Activated CD4-positive, alpha-beta memory T cell treated with anti-CD3 and anti-CD28 coated beads for 36 hours (primary cell): ENCODE measurements around the gene ATP1A2. TPM values are rescaled to one million over a fixed set of nuclear protein-coding genes. Genes with fewer than 3 reads are reported as not detected.
"Not testable (repeated sequence)": the region's sequence is repeated elsewhere in the genome, so short reads cannot be mapped to it uniquely, and the experiment has no call there.

ENCODE experiments used
- CTCF ChIA-PET: fragments of 350-600 bp; sonication (Branson Sonifier 250); formaldehyde crosslinking; loops from one replicate; lab custom pipeline; 2021; ENCODE audit warnings: antibody characterized with exemption, inconsistent platforms; lab: Charles Lee
- POLR2A ChIA-PET: fragments of 350-600 bp; sonication (Branson Sonifier 250); formaldehyde crosslinking; loops from one replicate; lab custom pipeline; 2021; ENCODE audit warnings: antibody characterized with exemption; lab: Charles Lee
- DNase-seq: peaks from one replicate; pipeline ENCODE4 v3.0.0-alpha.2; 2020
- H3K27ac Mint-ChIP-seq: one replicate; pipeline ENCODE4 v1.8.0; 2021; ENCODE audit warnings: mixed read lengths
- H3K27me3 Mint-ChIP-seq: one replicate; pipeline ENCODE4 v1.8.0; 2021; ENCODE audit warnings: mixed read lengths
- H3K36me3 Mint-ChIP-seq: one replicate; pipeline ENCODE4 v1.8.0; 2021; ENCODE audit warnings: mixed read lengths
- H3K4me1 Mint-ChIP-seq: one replicate; pipeline ENCODE4 v1.8.0; 2021; ENCODE audit warnings: low read depth, mixed read lengths
- H3K4me3 Mint-ChIP-seq: one replicate; pipeline ENCODE4 v1.8.0; 2021; ENCODE audit warnings: mild to moderate bottlenecking, mixed read lengths
- H3K9me3 Mint-ChIP-seq: one replicate; pipeline ENCODE4 v1.8.0; 2021; ENCODE audit warnings: mixed read lengths
- intact Hi-C: fragments of 100-400 bp; cut with micrococcal nuclease; formaldehyde crosslinking; loops from one replicate; pipeline ENCODE4 v1.15.1; 2023
- total RNA-seq, 2 experiments: library from RNA; stranded (reverse); gene quantifications; one replicate each; pipeline ENCODE4 v1.2.3, GENCODE V29; 2021

Gene ATP1A2
- total RNA-seq, 2 experiments from 2014 or later = not detected

- no peaks in the 10 kb centered on the region for H3K36me3 Mint-ChIP-seq
- CTCF ChIA-PET = interaction anchor here (1.4 to 7.2 kb wide), 7 partner anchors 17 to 272 kb away, joined by 3 to 77 read pairs (median 8); no protein-coding TSS in a partner anchor
- no peaks in the 10 kb centered on the region for H3K27me3 Mint-ChIP-seq
- DNase-seq = no peak
- no peak overlapping the region for H3K27ac Mint-ChIP-seq
- intact Hi-C loops = no loop called here
- POLR2A ChIA-PET = no interaction called here
- no peaks in the 10 kb centered on the region for H3K9me3 Mint-ChIP-seq
- H3K4me3 Mint-ChIP-seq = no peak overlapping the region
- peaks cover 11% of the 10 kb centered on the region for H3K4me1 Mint-ChIP-seq
Measured at GRCh38 chr1:160104486-160104885, 11.1 kb upstream of the ATP1A2 start.

GRCh38 chr1:160105155-160105554 is 10.4 kb upstream of the ATP1A2 start:
- peaks cover 9% of the 10 kb centered on the region for H3K4me1 Mint-ChIP-seq
- ChIA-PET CTCF (interaction anchor here (0.9 to 7.2 kb wide), 9 partner anchors 18 to 271 kb away, joined by 3 to 70 read pairs (median 5); partner anchors contain the start of gene KCNJ9), POLR2A (no interaction called here)
- no peaks in the 10 kb centered on the region for H3K27me3 Mint-ChIP-seq
- no peak overlapping the region for H3K27ac Mint-ChIP-seq
- intact Hi-C loops = no loop called here
- no peaks in the 10 kb centered on the region for H3K36me3 Mint-ChIP-seq
- H3K4me3 Mint-ChIP-seq = no peak overlapping the region
- no peaks in the 10 kb centered on the region for H3K9me3 Mint-ChIP-seq
- DNase-seq = no peak

- Mint-ChIP-seq H3K4me3 (no peak overlapping the region), H3K27me3 (peaks cover under 1% of the 10 kb centered on the region), H3K9me3 (no peaks in the 10 kb centered on the region), H3K4me1 (no peaks in the 10 kb centered on the region), H3K36me3 (no peaks in the 10 kb centered on the region), H3K27ac (no peak overlapping the region)
- intact Hi-C loops = no loop called here
- DNase-seq = no peak
- CTCF ChIA-PET = interaction anchor here (1.4 to 2.5 kb wide), 4 partner anchors 60 to 269 kb away, joined by 3 to 18 read pairs (median 10); no protein-coding TSS in a partner anchor
- POLR2A ChIA-PET = no interaction called here
Measured at GRCh38 chr1:160107512-160107911, 8.0 kb upstream of the ATP1A2 start.

GRCh38 chr1:160108888-160109662 is 6.5 kb upstream of the ATP1A2 start:
- DNase-seq = peak; percentile 47
- CTCF ChIA-PET = interaction anchor here (0.6 to 2.5 kb wide), 10 partner anchors 8 to 267 kb away, joined by 3 to 18 read pairs (median 4); partner anchors contain the start of gene IGSF8
- POLR2A ChIA-PET = no interaction called here
- Mint-ChIP-seq H3K4me3 (no peak overlapping the region), H3K27me3 (peaks cover 3% of the 10 kb centered on the region), H3K36me3 (no peaks in the 10 kb centered on the region), H3K27ac (no peak overlapping the region), H3K9me3 (no peaks in the 10 kb centered on the region), H3K4me1 (no peaks in the 10 kb centered on the region)
- intact Hi-C loops = loop anchor here (1.0 kb wide), 1 partner anchor 8 kb away; no protein-coding TSS in a partner anchor

DNA sequence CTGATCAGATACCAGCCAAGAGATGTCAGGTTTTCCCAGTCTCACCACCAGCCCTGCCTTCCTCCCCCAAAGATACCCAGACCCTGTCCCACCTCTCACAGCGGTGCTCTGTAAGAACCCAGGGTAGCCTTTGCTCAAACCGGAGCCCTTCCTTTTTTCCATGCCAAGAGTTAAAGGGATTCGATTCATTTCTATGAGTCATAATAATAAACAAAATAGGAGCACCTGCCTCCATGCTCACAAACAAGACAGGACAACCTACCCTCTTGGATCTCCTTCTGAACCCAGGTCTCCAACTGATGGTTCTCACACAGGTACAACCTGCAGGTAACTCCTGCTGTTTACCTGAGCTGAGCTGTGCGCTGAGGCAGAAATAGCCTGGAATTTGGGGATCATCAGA is 5.9 kb upstream of the ATP1A2 start:
- CTCF ChIA-PET = interaction anchor here (1.0 to 2.1 kb wide), 6 partner anchors 9 to 267 kb away, joined by 3 to 7 read pairs (median 4); partner anchors contain the start of gene IGSF8
- POLR2A ChIA-PET = no interaction called here
- H3K9me3 Mint-ChIP-seq = no peaks in the 10 kb centered on the region
- intact Hi-C loops = loop anchor here (1.0 kb wide), 1 partner anchor 8 kb away; no protein-coding TSS in a partner anchor
- no peak overlapping the region for H3K27ac Mint-ChIP-seq
- no peak overlapping the region for H3K4me3 Mint-ChIP-seq
- no peaks in the 10 kb centered on the region for H3K36me3 Mint-ChIP-seq
- no peak for DNase-seq
- no peaks in the 10 kb centered on the region for H3K4me1 Mint-ChIP-seq
- peaks cover 3% of the 10 kb centered on the region for H3K27me3 Mint-ChIP-seq

- H3K9me3 Mint-ChIP-seq, POLR2A ChIA-PET, H3K4me3 Mint-ChIP-seq, DNase-seq, H3K36me3 Mint-ChIP-seq, H3K27ac Mint-ChIP-seq, H3K4me1 Mint-ChIP-seq, intact Hi-C loops: not testable (repeated sequence)
- H3K27me3 Mint-ChIP-seq = peaks cover 11% of the 10 kb centered on the region
- CTCF ChIA-PET = interaction anchor here (2.1 kb wide), 1 partner anchor 11 kb away, joined by 7 read pairs; no protein-coding TSS in a partner anchor
Measured at GRCh38 chr1:160111462-160111861, 4.1 kb upstream of the ATP1A2 start.

- no peak for DNase-seq
- no peak overlapping the region for H3K4me3 Mint-ChIP-seq
- H3K4me1 Mint-ChIP-seq = no peaks in the 10 kb centered on the region
- ChIA-PET CTCF (interaction anchor here (0.9 to 1.5 kb wide), 2 partner anchors 9 to 265 kb away, joined by 3 read pairs; no protein-coding TSS in a partner anchor), POLR2A (no interaction called here)
- intact Hi-C loops = no loop called here
- H3K9me3 Mint-ChIP-seq = no peaks in the 10 kb centered on the region
- peaks cover 16% of the 10 kb centered on the region for H3K27me3 Mint-ChIP-seq
- H3K27ac Mint-ChIP-seq = no peak overlapping the region
- no peaks in the 10 kb centered on the region for H3K36me3 Mint-ChIP-seq
Measured at GRCh38 chr1:160112357-160112756, 3.2 kb upstream of the ATP1A2 start.

GRCh38 chr1:160113407-160113806 is 2.2 kb upstream of the ATP1A2 start:
- Mint-ChIP-seq H3K36me3 (no peaks in the 10 kb centered on the region), H3K27me3 (peaks cover 16% of the 10 kb centered on the region), H3K4me3 (no peak overlapping the region), H3K4me1 (no peaks in the 10 kb centered on the region), H3K9me3 (no peaks in the 10 kb centered on the region), H3K27ac (no peak overlapping the region)
- intact Hi-C loops = no loop called here
- DNase-seq = no peak
- CTCF ChIA-PET = interaction anchor here (1.5 kb wide), 1 partner anchor 264 kb away, joined by 3 read pairs; no protein-coding TSS in a partner anchor
- POLR2A ChIA-PET = no interaction called here

DNA sequence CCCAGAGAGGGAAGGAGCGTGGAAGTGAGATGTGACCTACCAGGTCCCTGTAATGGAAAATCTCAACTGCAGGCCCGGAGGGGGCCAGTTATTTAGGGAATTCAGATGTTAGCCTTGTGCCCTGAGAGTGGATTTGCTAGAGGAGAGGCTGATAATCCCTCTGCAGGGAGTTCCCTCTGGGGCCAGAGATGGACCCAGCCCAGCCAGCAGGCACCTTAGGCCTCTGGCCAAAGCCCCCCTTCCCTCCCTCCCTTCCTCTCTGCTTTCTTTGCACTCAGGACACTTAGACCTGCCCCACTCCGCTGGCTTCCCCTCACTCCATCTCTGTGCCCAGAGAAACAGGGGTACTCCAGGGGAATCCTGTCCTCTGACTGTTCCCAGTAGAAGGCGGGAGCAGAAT is 1.5 kb upstream of the ATP1A2 start:
- Mint-ChIP-seq H3K9me3 (no peaks in the 10 kb centered on the region), H3K27me3 (peaks cover 16% of the 10 kb centered on the region), H3K36me3 (no peaks in the 10 kb centered on the region), H3K27ac (no peak overlapping the region), H3K4me1 (no peaks in the 10 kb centered on the region), H3K4me3 (no peak overlapping the region)
- ChIA-PET POLR2A (no interaction called here), CTCF (no interaction called here)
- intact Hi-C loops = no loop called here
- no peak for DNase-seq

GRCh38 chr1:160116283-160117147 is 956 bp downstream of the ATP1A2 start:
- Mint-ChIP-seq H3K27ac (no peak overlapping the region), H3K4me1 (no peaks in the 10 kb centered on the region), H3K9me3 (no peaks in the 10 kb centered on the region), H3K36me3 (no peaks in the 10 kb centered on the region), H3K4me3 (no peak overlapping the region), H3K27me3 (peaks cover 16% of the 10 kb centered on the region)
- intact Hi-C loops = no loop called here
- no peak for DNase-seq
- POLR2A ChIA-PET = no interaction called here
- CTCF ChIA-PET = interaction anchor here (1.1 kb wide), 1 partner anchor 31 kb away, joined by 3 read pairs; no protein-coding TSS in a partner anchor

- H3K4me3 Mint-ChIP-seq = no peak overlapping the region
- no peak for DNase-seq
- H3K9me3 Mint-ChIP-seq = no peaks in the 10 kb centered on the region
- H3K36me3 Mint-ChIP-seq = no peaks in the 10 kb centered on the region
- intact Hi-C loops = no loop called here
- POLR2A ChIA-PET = no interaction called here
- no peaks in the 10 kb centered on the region for H3K4me1 Mint-ChIP-seq
- CTCF ChIA-PET = interaction anchor here (0.7 to 1.1 kb wide), 2 partner anchors 32 to 44 kb away, joined by 3 read pairs; no protein-coding TSS in a partner anchor
- H3K27me3 Mint-ChIP-seq = peaks cover 16% of the 10 kb centered on the region
- no peak overlapping the region for H3K27ac Mint-ChIP-seq
Measured at GRCh38 chr1:160117300-160117699, 1.7 kb downstream of the ATP1A2 start.
